LHCN-M2 (cell line): ENCODE data around the gene ELOVL1. TPM values are rescaled to one million over a fixed set of nuclear protein-coding genes. Genes with fewer than 3 reads are reported as not detected.

Experiments used
- DNase-seq: peaks from one replicate; pipeline ENCODE4 v3.0.0-alpha.2; 2012; ENCODE audit warnings: low read depth
- total RNA-seq: library from RNA; depleted of rRNA; stranded (reverse); fragments of >200 nt; gene quantifications from 2 replicates; pipeline ENCODE4 v1.2.3, GENCODE V29; 2014; rRNA removed

The ELOVL1 gene
- total RNA-seq, 1 experiment from 2014 or later: 84.8 TPM

GRCh38 chr1:43329995-43330751, 37.6 kb downstream of the ELOVL1 start:
- peak; percentile 84 for DNase-seq

- DNase-seq: no peak
Measured at GRCh38 chr1:43327549-43328292, 40.1 kb downstream of the ELOVL1 start.

- no peak for DNase-seq
Measured at GRCh38 chr1:43325381-43325780, 42.4 kb downstream of the ELOVL1 start.

DNA sequence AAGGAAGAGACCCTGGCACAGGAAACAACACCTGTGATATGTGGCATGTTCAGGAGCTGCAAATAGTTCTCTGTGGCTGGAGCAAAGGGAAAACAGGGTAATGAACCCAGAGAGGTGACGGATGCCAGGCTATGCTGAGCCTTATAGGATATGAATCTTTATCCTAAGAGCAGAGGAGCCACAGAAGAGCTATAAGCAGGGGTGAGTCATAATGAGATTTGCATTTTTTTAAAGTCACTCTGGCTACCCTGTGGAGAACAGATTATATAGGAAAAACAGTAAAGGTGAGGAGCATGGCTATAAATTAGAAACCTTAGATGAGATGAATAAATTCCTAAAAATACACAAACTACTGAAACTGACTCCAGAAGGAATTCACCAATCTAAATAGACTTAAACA, 43.0 kb downstream of the ELOVL1 start:
- DNase-seq: no peak

GRCh38 chr1:43322506-43322905, 45.3 kb downstream of the ELOVL1 start:
- DNase-seq: no peak

GRCh38 chr1:43321331-43321891, 46.4 kb downstream of the ELOVL1 start:
- no peak for DNase-seq

DNA sequence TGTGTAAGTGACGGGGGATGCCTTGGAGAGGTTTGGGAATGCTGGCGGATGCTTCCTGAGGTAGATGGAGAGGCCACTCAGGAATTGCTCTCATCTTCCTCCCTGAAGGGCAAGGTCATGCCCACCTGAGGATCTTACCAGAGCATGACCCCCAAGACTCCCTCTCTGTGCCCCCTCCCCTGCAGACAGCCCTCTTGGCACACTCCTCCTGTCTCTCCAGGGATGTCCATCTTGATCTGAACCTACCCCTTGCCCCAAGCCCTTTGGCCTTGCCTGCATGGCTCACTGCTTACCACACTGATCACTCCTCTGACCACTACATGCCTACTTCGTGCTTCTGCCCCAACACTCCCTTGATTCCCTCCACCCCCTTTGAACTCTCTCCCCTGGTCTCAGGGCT, 48.0 kb downstream of the ELOVL1 start:
- DNase-seq: no peak

DNA sequence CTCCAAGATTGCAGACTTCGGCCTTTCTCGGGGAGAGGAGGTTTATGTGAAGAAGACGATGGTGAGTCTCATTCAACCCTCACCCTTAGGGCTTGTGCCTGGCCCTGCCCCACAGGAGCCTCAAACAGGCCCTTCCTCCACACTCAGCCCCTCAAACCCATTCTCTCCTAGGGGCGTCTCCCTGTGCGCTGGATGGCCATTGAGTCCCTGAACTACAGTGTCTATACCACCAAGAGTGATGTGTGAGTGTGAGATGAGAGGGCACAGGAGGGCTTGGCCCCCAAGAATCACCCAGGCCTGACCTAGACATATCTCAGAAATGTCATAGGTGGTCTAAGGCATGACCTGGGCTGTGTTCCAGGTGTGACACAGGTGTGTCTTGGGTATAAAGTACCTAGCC, 48.5 kb downstream of the ELOVL1 start:
- no peak for DNase-seq

- no peak for DNase-seq
Measured at GRCh38 chr1:43318831-43319230, 49.0 kb downstream of the ELOVL1 start.

- DNase-seq: no peak
Measured at GRCh38 chr1:43317817-43318471, 49.9 kb downstream of the ELOVL1 start.

GRCh38 chr1:43316738-43317520, 50.9 kb downstream of the ELOVL1 start:
- DNase-seq: no peak

- no peak for DNase-seq
Measured at GRCh38 chr1:43315963-43316737, 51.7 kb downstream of the ELOVL1 start.

DNA sequence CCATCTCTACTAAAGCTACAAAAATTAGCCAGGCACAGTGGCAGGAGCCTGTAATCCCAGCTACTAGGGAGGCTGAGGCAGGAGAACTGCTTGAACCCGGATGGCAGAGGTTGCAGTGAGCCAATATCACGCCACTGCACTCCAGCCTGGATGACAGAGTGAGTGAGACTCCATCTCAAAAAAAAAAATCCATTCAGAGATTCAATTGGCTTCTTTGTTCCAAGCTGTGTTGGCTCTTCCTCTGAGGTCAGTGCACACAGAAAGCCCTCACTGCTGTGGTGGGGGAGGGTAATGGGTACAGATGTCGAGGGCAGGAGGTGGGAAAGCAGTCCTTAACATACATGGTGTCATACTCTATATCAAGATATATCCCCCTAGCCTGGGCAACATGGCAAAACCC, 52.3 kb downstream of the ELOVL1 start:
- DNase-seq: no peak

GRCh38 chr1:43314233-43314632, 53.6 kb downstream of the ELOVL1 start:
- no peak for DNase-seq

- no peak for DNase-seq
Measured at GRCh38 chr1:43313771-43314170, 54.0 kb downstream of the ELOVL1 start.

Other genes with a start within 250 kb of the ELOVL1 start
- 111 and 122 TPM in 2 replicates for gene EBNA1BP2, start 195.7 kb downstream of the ELOVL1 start, total RNA-seq
- not detected in 2 replicates for gene CFAP57, start 195.7 kb downstream of the ELOVL1 start, total RNA-seq
- gene TMEM125, start 98.0 kb downstream of the ELOVL1 start, total RNA-seq: not detected in 2 replicates
- gene C1orf210, start 82.4 kb downstream of the ELOVL1 start, total RNA-seq: not detected in 2 replicates
- gene TIE1, start 67.0 kb downstream of the ELOVL1 start, total RNA-seq: 0.11 and 0.58 TPM in 2 replicates
- gene MPL, start 30.2 kb downstream of the ELOVL1 start, total RNA-seq: not detected in 2 replicates
- 203 and 206 TPM in 2 replicates for gene CDC20, start 9.0 kb downstream of the ELOVL1 start, total RNA-seq
- 31.5 and 31.7 TPM in 2 replicates for gene MED8, start 21.8 kb upstream of the ELOVL1 start, total RNA-seq
- 12.0 and 14.4 TPM in 2 replicates for gene SZT2, start 21.9 kb upstream of the ELOVL1 start, total RNA-seq
- gene HYI, start 85.9 kb upstream of the ELOVL1 start, total RNA-seq: 32.8 and 32.9 TPM in 2 replicates
- 12.8 and 13.7 TPM in 2 replicates for gene PTPRF, start 162.9 kb upstream of the ELOVL1 start, total RNA-seq